Gastroesophageal sphincter (tissue), 4 donors: ENCODE measurements around the gene TBL3. TPM values are rescaled to one million over a fixed set of nuclear protein-coding genes. Genes with fewer than 3 reads are reported as not detected.

Source experiments
- ATAC-seq: fragments of 150-250 bp; one replicate; pipeline ENCODE4 v1.9.1; 2016; ENCODE audit warnings: mild to moderate bottlenecking, moderate library complexity
- H3K27ac ChIP-seq, 4 donors: fragments of 200-600 bp; sonication (generic) in 3 of 4; 1 replicate in 3 of 4; 2 replicates in 1 of 4; pipeline ENCODE4 v1.5.1; 2016 to 2019
- H3K27me3 ChIP-seq: fragments of 200-600 bp; sonication (generic); one replicate; pipeline ENCODE4 v1.5.1; 2019
- H3K36me3 ChIP-seq, 2 donors: fragments of 200-600 bp; sonication (generic); one replicate each; pipeline ENCODE4 v1.5.1; 2019; ENCODE audit warnings: control low read depth in 1 of 2
- H3K4me1 ChIP-seq, 3 donors: fragments of 200-600 bp; sonication (generic); 1 replicate in 2 of 3; 2 replicates in 1 of 3; pipeline ENCODE4 v1.5.1; 2016 to 2019; ENCODE audit warnings: control low read depth in 2 of 3
- H3K4me3 ChIP-seq, 2 donors: fragments of 200-600 bp; sonication (generic); one replicate each; pipeline ENCODE4 v1.5.1; 2019; ENCODE audit warnings: mild to moderate bottlenecking in 1 of 2, moderate library complexity in 1 of 2
- H3K9me3 ChIP-seq, 3 donors: fragments of 200-600 bp; sonication (generic); one replicate each; pipeline ENCODE4 v1.5.1; 2017 to 2019; ENCODE audit warnings: control low read depth in 2 of 3
- CTCF ChIP-seq, 4 experiments: fragments of 200-600 bp in 2 of 4; fragments of 450-650 bp in 2 of 4; sonication (generic) in 1 of 4; IDR thresholded peaks; one replicate each; pipeline ENCODE4 v1.5.1; 2017 to 2019; ENCODE audit warnings: antibody characterized with exemption in 4 of 4, mild to moderate bottlenecking in 2 of 4, moderate library complexity in 2 of 4
- EP300 ChIP-seq: sonication (generic); formaldehyde crosslinking; IDR thresholded peaks from one replicate; pipeline ENCODE4 v1.6.1; 2017; ENCODE audit warnings: antibody characterized with exemption, mild to moderate bottlenecking
- POLR2A ChIP-seq, 2 donors: fragments of 450-650 bp; IDR thresholded peaks; one replicate each; pipeline ENCODE4 v1.6.1; 2017; ENCODE audit warnings: antibody characterized with exemption in 2 of 2, mild to moderate bottlenecking in 2 of 2, moderate library complexity in 1 of 2
- POLR2AphosphoS5 ChIP-seq: sonication (generic); formaldehyde crosslinking; IDR thresholded peaks from one replicate; pipeline ENCODE4 v1.6.1; 2017; ENCODE audit warnings: antibody characterized with exemption
- WGBS, 2 donors: methylation state at CpG; one replicate each; pipeline ENCODE4 v1.1.5; 2018; ENCODE audit warnings: low coverage in 1 of 2; 5-methylcytosine and 5-hydroxymethylcytosine counted together
- total RNA-seq, 4 donors: library from RNA; depleted of rRNA; stranded (reverse); fragments of >200 nt; gene quantifications; one replicate each; pipeline ENCODE4 v1.1.0, GENCODE V29; 2016

Gene TBL3
- total RNA-seq, 4 donors from 2014 or later: 26.7 to 38.6 (median 33.2) TPM

- no peaks in the 10 kb centered on the region for H3K9me3 ChIP-seq
- H3K36me3 ChIP-seq: no peaks in the 10 kb centered on the region
- peaks cover 63% of the 10 kb centered on the region for H3K27me3 ChIP-seq
- H3K27ac ChIP-seq: no peak overlapping the region
- TF ChIP-seq CTCF (IDR thresholded peaks at IDR 0.05): no peak
- no peak for TF ChIP-seq POLR2A (IDR thresholded peaks at IDR 0.05)
- TF ChIP-seq POLR2AphosphoS5: no peak
- no peak for TF ChIP-seq EP300
- peak overlapping the region in 1 of 2 donors; percentile 16 for H3K4me3 ChIP-seq
- no peak for ATAC-seq
- peaks cover 0 to 40% (median 19%) of the 10 kb centered on the region in 3 donors for H3K4me1 ChIP-seq
- 3% methylated on average over 6 of the region's 96 CpGs; no CpG with 5 or more reads in 1 of the 2 donors for WGBS, 2 donors
These were observed 48.3 kb downstream of the TBL3 start for GRCh38 chr16:2019921-2020831.

DNA sequence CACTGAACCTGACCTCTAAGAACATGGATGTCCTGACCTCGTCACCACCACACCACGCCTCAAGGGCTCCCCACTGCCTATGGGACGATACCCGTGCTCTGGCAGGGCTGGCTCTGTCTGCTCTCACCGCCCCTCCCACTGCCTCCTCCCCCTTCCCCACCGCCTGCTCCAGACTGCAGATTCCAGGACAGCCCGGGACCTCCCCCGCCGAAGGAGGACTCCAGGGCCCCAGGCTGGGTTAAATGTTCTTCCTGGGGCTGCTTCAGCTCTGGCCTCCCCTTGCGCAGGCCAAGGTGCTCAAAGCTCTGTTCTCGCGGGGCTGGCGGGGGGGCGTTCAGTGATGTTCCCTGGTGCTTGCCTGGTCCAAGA is 50.9 kb downstream of the TBL3 start:
- no peak for TF ChIP-seq CTCF (IDR thresholded peaks at IDR 0.05)
- TF ChIP-seq POLR2A (IDR thresholded peaks at IDR 0.05): no peak
- no peak for TF ChIP-seq EP300
- no peak for TF ChIP-seq POLR2AphosphoS5
- ATAC-seq: peak; percentile 8
- Histone ChIP-seq H3K36me3 (no peaks in the 10 kb centered on the region), H3K27me3 (peaks cover 50% of the 10 kb centered on the region), H3K4me3 (peak overlapping the region in 1 of 2 donors; percentile 37), H3K27ac (peak overlapping the region in 2 of 4 donors; percentile 75), H3K9me3 (no peaks in the 10 kb centered on the region), H3K4me1 (peaks cover 0 to 64% (median 29%) of the 10 kb centered on the region in 3 donors)
- no CpG with 5 or more reads among the region's 14 CpGs for WGBS, 2 donors

- Histone ChIP-seq H3K4me1 (peaks cover 0 to 71% (median 34%) of the 10 kb centered on the region in 3 donors), H3K4me3 (peak overlapping the region in 1 of 2 donors; percentile 37), H3K36me3 (no peaks in the 10 kb centered on the region), H3K27me3 (peaks cover 44% of the 10 kb centered on the region), H3K9me3 (no peaks in the 10 kb centered on the region), H3K27ac (peak overlapping the region in 3 of 4 donors; percentile 68 to 75 (median 75))
- TF ChIP-seq POLR2AphosphoS5: peak; percentile 47
- peak in 3 of 4 experiments; percentile 99 for TF ChIP-seq CTCF (IDR thresholded peaks at IDR 0.05)
- TF ChIP-seq POLR2A (IDR thresholded peaks at IDR 0.05): no peak
- no peak for TF ChIP-seq EP300
- ATAC-seq: peak; percentile 83
- 48% methylated on average over 8 of the region's 53 CpGs; no CpG with 5 or more reads in 1 of the 2 donors for WGBS, 2 donors
These were observed 51.5 kb downstream of the TBL3 start for GRCh38 chr16:2023092-2024031.

DNA sequence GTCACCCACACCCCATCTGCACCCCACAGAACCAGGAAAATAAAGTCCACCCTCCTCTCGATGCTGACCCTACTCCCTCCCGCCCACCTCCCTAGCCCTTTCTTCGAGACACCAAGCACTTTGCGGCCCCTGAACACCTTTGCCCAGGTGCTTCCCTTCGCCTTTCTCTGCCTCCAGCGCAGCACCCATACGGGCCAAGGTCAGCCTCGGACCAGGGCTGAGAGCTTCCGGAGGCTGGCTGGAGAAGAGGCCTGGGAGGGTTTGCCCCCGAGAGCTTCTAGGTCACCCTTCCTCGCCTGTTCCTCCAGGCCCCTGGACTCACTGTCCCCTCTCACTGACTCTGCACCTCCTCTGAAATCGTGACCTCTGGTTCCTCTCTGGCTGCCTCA is 52.2 kb downstream of the TBL3 start:
- H3K9me3 ChIP-seq: no peaks in the 10 kb centered on the region
- peak overlapping the region in 3 of 4 donors; percentile 68 to 75 (median 75) for H3K27ac ChIP-seq
- H3K27me3 ChIP-seq: peaks cover 37% of the 10 kb centered on the region
- peak overlapping the region in 1 of 2 donors; percentile 37 for H3K4me3 ChIP-seq
- no peaks in the 10 kb centered on the region for H3K36me3 ChIP-seq
- peaks cover 0 to 77% (median 39%) of the 10 kb centered on the region in 3 donors for H3K4me1 ChIP-seq
- ATAC-seq: no peak
- 79 to 100% methylated on average over 1 to 12 of the region's 12 CpGs for WGBS, 2 donors
- TF ChIP-seq EP300 (no peak), POLR2AphosphoS5 (no peak), POLR2A (IDR thresholded peaks at IDR 0.05) (no peak), CTCF (IDR thresholded peaks at IDR 0.05) (no peak)
